ENCODE measurements around the gene NRG2. TPM values are rescaled to one million over a fixed set of nuclear protein-coding genes. Genes with fewer than 3 reads are reported as not detected.

NRG2 gene
- polyA plus RNA-seq, 3 donors, result 0.01 TPM; not detected in 2

GRCh38 chr5:139951296-139951924 lies 91.7 kb downstream of the NRG2 start:
- H3K27me3 Mint-ChIP-seq (ENCODE audit: low read depth in 3 of 3), result peaks cover 2 to 13% (median 6%) of the 10 kb centered on the region in 3 donors
- WGBS (ENCODE audit: insufficient coverage), result 97% methylated on average over 5 of the region's 6 CpGs
- H3K36me3 Mint-ChIP-seq, result no peaks in the 10 kb centered on the region

GRCh38 chr5:139950436-139950835 lies 92.7 kb downstream of the NRG2 start:
- no peak overlapping the region for H3K4me3 Mint-ChIP-seq
- Histone ChIP-seq H3K4me2 (replicated peaks; ENCODE audit: extremely low read depth, low read length, poor library complexity, severe bottlenecking) (no peak overlapping the region), H3K36me3 (replicated peaks in 1 of 2; ENCODE audit: control insufficient read depth in 1 of 2, insufficient read depth in 2 of 2, low read length in 2 of 2) (no peaks in the 10 kb centered on the region), H3K4me1 (ENCODE audit: control insufficient read depth in 1 of 2, insufficient read depth in 2 of 2, low read length in 2 of 2) (peaks cover 8 to 27% of the 10 kb centered on the region in 2 donors), H3K79me2 (ENCODE audit: insufficient read depth, low read length) (no peaks in the 10 kb centered on the region), H3K9ac (ENCODE audit: insufficient read depth, low read length, poor library complexity, severe bottlenecking) (no peak overlapping the region), H3K27me3 (ENCODE audit: control insufficient read depth in 2 of 2, insufficient read depth in 2 of 2, low read length in 2 of 2) (no peaks in the 10 kb centered on the region), H3K27ac (ENCODE audit: low read depth in 1 of 2, low read length in 2 of 2) (no peak overlapping the region), H4K20me1 (ENCODE audit: insufficient read depth, low read length) (no peaks in the 10 kb centered on the region), H3K4me3 (replicated peaks in 1 of 3; ENCODE audit: low read depth in 2 of 3, low read length in 3 of 3) (no peak overlapping the region), H2AFZ (ENCODE audit: insufficient read depth, low read depth, low read length, poor library complexity, severe bottlenecking) (no peak overlapping the region), H3K9me3 (replicated peaks in 1 of 2; ENCODE audit: control insufficient read depth in 1 of 2, insufficient read depth in 1 of 2, low read length in 2 of 2) (no peaks in the 10 kb centered on the region)
- intact Hi-C loops (cut with micrococcal nuclease), result no loop called here
- peaks cover 0 to 2% (median 0%) of the 10 kb centered on the region in 7 donors for H3K9me3 Mint-ChIP-seq
- DNase-seq, result no peak
- peaks cover 23% of the 10 kb centered on the region for H3K4me1 Mint-ChIP-seq
- no peak for TF ChIP-seq CTCF (IDR thresholded peaks at IDR 0.05)
- H3K36me3 Mint-ChIP-seq, result no peaks in the 10 kb centered on the region
- no CpG with 5 or more reads among the region's 2 CpGs for WGBS (ENCODE audit: insufficient coverage)
- H3K27me3 Mint-ChIP-seq (ENCODE audit: low read depth in 3 of 3), result peaks cover 2 to 8% (median 6%) of the 10 kb centered on the region in 3 donors
- peak overlapping the region in 1 of 7 donors; percentile 56 for H3K27ac Mint-ChIP-seq

More at GRCh38 chr5:139951296-139951924, 91.7 kb downstream of the NRG2 start:
- Histone ChIP-seq H3K9ac (ENCODE audit: insufficient read depth, low read length, poor library complexity, severe bottlenecking) (no peak overlapping the region), H3K79me2 (ENCODE audit: insufficient read depth, low read length) (no peaks in the 10 kb centered on the region), H3K27ac (ENCODE audit: low read depth in 1 of 2, low read length in 2 of 2) (no peak overlapping the region), H3K4me1 (ENCODE audit: control insufficient read depth in 1 of 2, insufficient read depth in 2 of 2, low read length in 2 of 2) (peaks cover 5 to 17% of the 10 kb centered on the region in 2 donors), H3K36me3 (replicated peaks in 1 of 2; ENCODE audit: control insufficient read depth in 1 of 2, insufficient read depth in 2 of 2, low read length in 2 of 2) (no peaks in the 10 kb centered on the region), H2AFZ (ENCODE audit: insufficient read depth, low read depth, low read length, poor library complexity, severe bottlenecking) (no peak overlapping the region), H4K20me1 (ENCODE audit: insufficient read depth, low read length) (no peaks in the 10 kb centered on the region), H3K4me2 (replicated peaks; ENCODE audit: extremely low read depth, low read length, poor library complexity, severe bottlenecking) (no peak overlapping the region), H3K9me3 (replicated peaks in 1 of 2; ENCODE audit: control insufficient read depth in 1 of 2, insufficient read depth in 1 of 2, low read length in 2 of 2) (no peaks in the 10 kb centered on the region), H3K27me3 (ENCODE audit: control insufficient read depth in 2 of 2, insufficient read depth in 2 of 2, low read length in 2 of 2) (no peaks in the 10 kb centered on the region), H3K4me3 (replicated peaks in 1 of 3; ENCODE audit: low read depth in 2 of 3, low read length in 3 of 3) (no peak overlapping the region)
- Mint-ChIP-seq H3K4me1 (peaks cover 15% of the 10 kb centered on the region), H3K9me3 (peaks cover 0 to 2% (median 0%) of the 10 kb centered on the region in 7 donors), H3K27ac (no peak overlapping the region), H3K4me3 (no peak overlapping the region)
- no peak for DNase-seq
- intact Hi-C loops (cut with micrococcal nuclease), result no loop called here
- TF ChIP-seq CTCF (IDR thresholded peaks at IDR 0.05), result no peak
